ENCODE data around the gene BRF1.

BRF1 gene

DNA sequence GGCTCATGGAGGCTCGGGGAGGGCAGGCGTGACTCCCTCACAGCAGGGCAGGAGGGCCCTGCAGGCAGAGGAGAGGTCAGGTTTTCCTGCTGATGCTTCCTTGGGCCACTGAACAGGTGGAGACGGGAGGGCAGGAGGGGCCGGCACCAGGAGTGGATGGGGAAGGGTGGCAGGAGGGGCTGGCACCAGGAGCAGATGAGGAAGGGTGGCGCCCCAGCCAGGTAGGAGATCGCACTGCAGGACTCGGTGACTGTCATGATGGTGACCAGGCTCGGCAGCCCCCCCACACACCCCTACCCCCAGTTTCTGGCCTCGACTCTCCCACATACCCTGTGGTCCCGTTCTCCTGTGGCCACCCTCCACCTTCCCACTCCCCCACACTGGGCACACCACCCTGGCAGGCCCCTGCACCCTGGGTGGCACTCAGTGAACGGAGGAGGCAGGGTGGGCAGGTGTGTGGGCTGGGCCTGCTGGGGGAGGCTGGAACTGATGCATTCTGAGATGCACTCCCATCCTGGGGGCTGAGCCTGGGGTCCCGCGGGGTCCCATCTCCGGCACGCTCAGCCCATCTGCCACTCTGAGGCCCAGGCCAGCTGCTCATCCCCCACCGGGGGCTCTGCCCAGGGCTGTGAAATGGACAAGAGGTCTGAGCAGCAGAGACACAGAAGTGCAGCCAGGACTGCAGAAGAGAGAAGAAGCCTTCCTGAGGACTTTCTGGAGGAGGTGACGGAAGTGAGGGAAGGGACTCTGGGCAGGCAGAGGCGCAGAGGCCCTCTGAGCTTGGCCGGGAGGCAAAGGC, 122.5 kb downstream of the BRF1 start:
- no peak for DNase-seq (ENCODE audit: low spot score)

DNA sequence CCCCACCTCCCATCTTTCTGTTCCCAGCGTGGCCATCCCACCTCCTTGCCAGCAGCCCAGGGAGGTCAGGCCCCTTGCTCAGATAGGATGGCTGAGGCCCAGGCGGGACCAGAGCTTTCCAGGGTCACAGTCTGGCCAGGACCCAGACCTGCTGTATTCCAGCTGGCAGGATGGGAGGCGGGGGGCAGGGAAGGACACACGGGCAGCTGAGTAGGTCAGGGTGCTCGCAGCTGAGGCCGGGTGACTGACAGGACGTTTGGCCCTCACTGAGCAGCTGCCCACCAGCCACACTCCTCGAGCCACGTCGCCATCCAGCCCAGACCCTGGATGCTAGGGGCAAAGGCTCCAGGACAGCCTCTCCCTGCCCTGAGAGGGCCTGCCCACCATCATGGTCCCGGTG, 123.7 kb downstream of the BRF1 start:
- no peak for DNase-seq (ENCODE audit: low spot score)

DNA sequence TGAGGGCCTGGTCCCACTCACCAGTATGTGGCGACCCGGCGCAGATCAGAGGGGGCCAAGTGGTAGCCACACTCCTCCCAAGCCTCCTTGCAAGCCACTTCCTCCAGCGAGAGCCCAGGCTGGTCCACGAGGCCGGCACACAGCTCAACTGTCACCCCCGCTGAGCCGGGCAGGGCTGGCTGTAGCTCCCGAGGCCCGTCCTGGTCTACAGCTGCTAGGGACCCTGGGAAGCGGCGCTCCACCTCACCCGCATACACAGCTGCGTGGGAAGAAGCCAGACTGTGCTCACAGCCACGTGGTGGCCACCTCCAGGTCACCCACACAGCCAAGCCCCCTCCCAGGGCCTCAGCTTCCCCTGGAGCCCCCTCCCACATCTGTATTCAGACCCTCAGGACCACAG, 124.3 kb downstream of the BRF1 start:
- DNase-seq (ENCODE audit: low spot score) = no peak

DNA sequence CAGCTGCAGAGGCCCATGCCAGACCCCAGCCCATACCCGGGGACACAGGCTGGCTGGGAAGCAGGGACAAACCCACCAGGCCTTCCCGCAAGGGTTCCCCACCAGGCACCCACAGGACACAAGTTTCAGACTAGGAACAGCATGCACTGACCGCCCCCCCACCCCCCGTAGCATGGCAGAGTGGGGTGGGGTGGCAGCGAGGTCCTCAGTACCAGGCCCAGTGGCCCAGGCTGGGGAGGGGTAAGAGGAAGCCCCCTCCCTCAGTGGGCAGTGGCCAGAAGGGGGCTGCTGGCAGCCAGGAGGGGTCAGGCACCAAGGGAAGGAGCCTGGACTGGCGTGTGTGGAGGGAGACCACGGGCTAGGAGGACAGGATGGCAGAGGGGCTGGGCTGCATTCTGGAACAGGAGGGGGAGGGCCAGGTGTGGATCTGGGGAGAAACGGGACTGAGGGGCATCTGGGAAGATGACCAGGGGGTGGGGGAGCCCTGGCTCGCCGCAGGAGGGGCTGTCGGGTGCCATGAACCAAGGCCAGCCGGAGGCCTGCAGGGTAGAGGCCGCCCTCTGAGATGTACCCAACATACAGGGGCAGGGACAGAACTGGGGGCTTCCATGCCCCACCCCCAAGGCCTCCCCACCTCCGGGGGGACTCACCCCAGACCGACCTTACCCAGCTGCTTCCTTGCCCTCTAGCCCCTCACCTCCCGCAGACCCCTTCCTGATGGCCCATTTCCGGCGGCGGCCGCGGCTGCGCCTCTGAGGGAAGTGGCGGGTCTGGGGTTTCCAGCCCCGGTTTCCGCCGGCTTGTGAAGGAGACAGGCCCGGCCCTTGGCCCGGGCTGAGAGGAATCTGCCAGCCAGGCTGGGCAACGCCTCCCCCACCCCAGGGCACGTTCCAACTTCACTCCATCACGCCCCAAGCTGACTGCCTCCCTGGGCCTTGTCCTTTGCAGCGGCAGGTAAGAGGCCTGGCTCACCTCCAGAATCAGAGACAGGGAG, 126.6 kb downstream of the BRF1 start:
- no peak for DNase-seq (ENCODE audit: low spot score)

DNA sequence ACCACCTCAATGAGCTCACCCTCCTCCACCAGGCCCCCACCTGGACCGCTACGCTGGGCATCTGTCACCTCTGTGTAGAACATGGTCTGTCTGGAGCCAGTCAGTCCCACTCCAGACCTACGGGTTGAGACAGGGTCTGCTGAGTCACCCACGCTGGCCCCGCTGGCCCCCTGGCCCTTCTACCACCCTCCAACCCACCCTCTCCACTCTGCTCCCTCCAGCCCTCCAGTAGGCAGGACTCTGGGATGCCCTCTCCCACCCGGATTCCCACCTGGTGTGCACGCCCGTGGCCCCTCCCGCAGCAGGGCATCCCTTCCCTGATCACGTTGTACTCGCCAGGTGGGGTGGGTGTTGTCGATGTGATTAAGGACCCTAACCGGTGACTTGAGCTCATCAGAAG, 127.7 kb downstream of the BRF1 start:
- DNase-seq (ENCODE audit: low spot score) = no peak

- no peak for DNase-seq (ENCODE audit: low spot score)
Observed at GRCh38 chr14:105172476-105172875, 128.3 kb downstream of the BRF1 start.

GRCh38 chr14:105171004-105171673, 129.7 kb downstream of the BRF1 start:
- no peak for DNase-seq (ENCODE audit: low spot score)

- DNase-seq (ENCODE audit: low spot score) = no peak
Observed at GRCh38 chr14:105169776-105170655, 130.8 kb downstream of the BRF1 start.

GRCh38 chr14:105168979-105169507, 131.8 kb downstream of the BRF1 start:
- no peak for DNase-seq (ENCODE audit: low spot score)

GRCh38 chr14:105168496-105168978, 132.3 kb downstream of the BRF1 start, which contains the start of gene JAG2:
Gene JAG2 (minus strand): TSS chr14:105168776. CDS start chr14:105168420, 356 bp downstream.
- no peak for DNase-seq (ENCODE audit: low spot score)

DNA sequence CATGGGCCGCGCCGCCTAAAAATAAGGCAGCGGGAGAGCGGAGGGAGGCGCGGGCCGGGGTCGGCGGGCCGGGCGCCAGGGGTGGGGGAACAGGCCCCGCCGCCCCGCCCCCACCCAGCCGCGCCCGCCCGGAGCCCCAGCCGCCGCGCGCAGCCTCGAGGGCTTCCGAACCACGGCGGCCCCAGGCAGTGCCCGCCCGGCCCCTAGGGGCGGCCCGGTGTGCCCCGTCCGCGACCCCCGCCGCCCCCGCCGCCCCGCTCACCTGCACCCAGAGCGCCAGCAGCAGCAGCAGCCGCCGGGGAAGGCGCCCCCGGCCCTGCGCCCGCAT, 132.7 kb downstream of the BRF1 start:
- no peak for DNase-seq (ENCODE audit: low spot score)

DNA sequence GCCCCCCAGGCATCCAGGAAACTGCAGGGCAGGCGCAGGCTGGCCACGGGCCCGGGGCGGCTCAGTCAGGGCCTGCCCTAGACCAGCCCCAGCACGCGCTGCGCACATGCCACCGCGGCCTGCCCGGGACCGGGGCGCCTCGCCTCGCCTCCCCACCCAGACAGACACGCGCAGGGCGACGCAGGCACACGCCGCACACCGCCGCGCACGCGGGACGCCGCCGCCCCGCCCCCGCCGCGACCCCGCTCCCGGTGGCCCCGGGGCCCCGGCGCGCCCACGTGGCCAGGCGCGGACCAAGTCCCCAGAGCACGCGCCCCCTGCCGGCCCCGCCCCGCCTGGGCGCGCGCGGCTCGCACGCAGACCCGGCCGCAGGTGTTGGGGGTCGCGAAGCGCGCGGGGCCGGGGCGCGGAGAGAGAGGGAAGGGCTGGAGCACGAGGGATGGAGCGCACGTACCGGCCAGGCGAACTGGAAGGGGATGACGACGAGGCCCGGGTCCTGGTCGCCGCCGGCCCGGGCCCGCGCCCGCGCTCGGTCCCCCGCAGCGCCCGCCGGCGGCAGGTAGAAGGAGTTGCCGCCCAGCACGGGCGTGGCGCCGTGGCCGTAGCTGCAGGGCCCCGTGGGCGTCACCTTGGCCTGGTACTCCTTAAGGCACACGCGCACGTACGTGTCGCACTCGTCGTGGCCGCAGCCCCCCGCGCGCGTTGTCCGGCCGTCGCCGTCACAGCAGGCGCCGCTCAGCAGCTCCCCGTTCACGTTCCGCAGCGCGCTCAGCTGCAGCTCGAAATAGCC, 133.3 kb downstream of the BRF1 start:
- DNase-seq (ENCODE audit: low spot score) = no peak

DNA sequence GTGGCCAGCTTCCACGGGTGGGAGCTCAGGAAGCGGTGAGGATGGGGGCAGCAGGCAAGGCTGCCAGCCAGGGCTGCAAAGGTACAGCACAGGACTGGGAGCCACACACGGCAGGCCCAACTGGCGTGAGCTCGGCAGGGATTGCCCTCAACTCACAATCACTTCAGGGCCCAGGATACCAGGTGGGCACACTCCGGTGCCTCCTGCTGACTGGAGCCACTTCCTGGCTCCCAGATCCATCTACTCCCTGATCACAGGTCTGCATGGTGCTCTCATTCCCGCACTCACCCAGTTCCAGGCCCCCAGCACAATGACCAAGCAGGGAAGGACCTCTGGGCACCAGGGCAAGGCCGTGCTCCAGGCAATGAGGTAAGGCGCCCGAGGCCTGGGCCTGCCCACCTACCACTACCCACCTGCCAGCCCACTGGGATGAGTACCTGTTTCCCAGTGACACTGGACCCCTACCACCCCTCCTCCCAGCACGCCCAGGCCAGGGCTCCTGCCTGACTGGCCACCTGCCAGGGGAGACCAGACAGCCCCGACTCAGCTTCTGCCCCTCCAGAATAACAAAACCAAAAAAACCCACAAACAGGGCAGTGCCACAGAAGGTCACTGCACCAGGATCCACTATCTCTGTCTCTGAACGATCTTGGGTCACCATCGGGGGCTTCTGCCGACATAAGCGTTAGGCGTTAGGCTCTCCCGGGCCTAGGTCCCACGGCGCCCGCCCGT, 134.1 kb downstream of the BRF1 start:
- DNase-seq (ENCODE audit: low spot score) = no peak

DNA sequence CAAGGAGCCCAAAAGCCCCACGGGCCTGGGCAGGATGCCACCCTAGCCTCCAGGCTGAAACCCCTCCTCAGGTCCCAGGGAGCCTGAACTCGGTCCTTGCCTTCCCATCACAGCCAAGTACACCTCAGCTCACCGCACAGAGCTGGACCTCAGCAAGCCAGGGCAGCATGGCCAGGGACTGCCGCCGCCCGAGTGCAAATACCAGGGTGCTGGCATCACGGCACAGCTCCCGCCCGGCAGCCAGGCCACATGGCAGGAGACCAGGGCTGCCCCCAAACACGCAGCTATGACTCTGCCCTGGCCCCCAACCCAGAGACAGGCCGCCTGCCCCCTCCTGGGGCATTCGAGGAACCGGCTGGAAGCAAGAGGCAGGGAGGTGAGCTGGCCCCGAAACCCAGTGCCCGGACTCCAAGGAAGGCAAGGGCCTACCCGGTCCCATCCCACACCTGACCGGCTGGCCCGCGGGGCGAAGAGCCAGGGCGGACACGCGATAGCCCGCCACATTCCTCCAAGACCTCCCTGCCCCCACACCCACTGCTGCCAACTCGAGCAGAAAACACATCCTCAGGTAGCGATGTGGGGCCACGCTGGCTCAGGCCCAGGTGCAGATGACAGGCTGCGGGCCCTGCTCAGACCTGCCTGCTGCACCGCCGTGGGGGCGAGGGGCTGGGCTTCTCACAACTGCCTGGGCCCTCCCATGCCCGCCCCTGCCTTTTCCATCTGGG, 134.9 kb downstream of the BRF1 start:
- no peak for DNase-seq (ENCODE audit: low spot score)

DNA sequence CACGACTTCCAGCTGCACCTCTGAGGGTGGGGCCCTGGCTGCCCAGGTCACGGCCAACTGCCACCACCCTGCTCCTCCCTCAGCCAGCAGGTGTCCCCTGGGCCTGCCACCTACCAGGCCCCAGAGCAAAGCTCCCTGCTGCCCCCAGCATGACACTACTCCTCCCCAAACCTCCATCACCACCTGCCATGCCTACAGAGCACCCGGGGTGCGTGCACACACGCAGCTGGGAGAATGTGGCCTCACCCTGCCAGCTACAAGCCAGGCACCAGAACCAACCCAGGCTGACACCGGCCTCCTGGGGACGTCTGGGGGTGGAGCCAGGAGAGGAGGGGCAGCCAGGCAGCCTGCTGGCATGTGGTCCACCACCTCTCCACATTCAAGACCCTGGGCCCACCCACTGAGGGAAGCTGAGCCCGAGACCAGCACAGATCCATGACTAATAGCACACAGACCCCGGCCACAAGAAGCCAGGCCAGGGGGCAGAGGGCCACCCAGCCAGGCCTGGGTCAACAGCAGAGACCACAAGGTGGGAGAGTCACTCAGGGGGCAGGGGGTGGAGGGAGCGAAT, 135.6 kb downstream of the BRF1 start:
- DNase-seq (ENCODE audit: low spot score) = no peak

DNA sequence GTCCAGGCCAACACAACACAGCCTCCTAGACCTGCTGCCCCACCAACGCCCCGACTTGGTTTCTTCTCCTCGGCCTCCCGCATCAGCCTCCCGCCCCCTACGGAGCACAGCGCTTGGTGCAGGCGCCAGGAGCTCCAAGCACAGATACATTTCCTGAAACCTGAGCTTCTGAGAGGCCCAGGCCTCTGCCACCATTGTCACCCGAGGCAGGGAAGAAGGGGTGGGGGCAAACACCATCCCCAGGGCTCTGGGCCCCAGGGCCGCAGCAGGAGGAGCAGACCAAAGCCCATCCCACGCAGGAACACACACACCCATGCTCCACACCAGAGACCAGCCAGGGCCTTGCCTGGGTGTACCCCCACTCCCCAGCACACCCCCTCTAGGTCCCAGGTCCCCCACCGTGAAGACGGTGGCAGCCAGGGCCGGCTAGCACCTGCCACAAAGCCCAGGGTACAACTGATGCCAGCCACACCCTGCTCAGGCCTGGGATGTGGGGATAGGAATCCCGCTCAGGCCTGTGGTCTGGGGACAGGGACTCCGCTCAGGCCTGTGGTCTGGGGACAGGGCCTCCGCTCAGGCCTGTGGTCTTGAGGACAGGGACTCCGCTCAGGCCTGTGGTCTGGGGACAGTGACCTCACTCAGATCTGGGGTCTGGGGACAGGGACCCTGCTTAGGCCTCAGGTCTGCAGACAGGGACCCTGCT, 137.6 kb downstream of the BRF1 start:
- DNase-seq (ENCODE audit: low spot score) = peak; percentile 22

DNA sequence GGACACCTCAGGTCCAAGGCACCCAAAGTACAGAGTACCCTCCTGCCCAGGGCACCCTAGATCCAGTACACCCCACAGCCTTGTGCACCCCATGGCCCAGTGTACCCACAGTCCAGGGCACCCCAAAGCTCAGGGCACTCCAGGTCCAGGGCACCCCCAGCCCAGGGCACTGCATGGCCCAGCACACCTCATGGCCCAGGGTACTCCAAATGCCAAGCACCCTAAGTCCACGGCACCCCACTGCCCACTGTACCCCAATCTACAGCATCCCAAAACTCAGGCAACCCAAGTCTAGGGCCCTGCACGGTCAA, 138.2 kb downstream of the BRF1 start:
- DNase-seq (ENCODE audit: low spot score) = no peak

Measured in SK-N-DZ (cell line).